Measurements from ENCODE around the gene RNF111.
A peak's percentile ranks its signal among the peaks of the same experiment; 100 is the strongest.

Gene RNF111

GRCh38 chr15:59001946-59002345 is 14.5 kb downstream of the RNF111 start:
- no peak for DNase-seq

DNA sequence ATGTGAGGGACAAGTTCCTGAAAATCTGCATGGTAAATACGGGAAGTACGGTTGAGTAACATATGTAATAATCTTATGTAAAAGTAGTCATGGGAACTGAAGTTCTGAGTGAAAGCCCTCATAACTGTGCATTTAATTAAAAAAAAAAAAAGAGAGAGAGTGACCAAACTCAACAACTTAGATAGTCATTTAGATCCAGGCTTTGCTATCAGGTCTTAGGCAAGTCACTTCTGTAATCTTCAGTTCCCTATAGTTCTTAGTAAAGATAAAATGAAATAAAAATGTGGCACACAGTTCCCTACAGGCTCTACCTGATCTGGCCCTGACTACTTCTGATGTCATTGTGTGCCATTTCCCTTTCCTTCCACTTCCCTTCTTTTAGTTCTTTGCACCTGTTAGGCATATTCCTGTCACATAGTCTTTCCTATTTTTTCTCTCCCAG is 15.0 kb downstream of the RNF111 start:
- DNase-seq, result no peak

DNA sequence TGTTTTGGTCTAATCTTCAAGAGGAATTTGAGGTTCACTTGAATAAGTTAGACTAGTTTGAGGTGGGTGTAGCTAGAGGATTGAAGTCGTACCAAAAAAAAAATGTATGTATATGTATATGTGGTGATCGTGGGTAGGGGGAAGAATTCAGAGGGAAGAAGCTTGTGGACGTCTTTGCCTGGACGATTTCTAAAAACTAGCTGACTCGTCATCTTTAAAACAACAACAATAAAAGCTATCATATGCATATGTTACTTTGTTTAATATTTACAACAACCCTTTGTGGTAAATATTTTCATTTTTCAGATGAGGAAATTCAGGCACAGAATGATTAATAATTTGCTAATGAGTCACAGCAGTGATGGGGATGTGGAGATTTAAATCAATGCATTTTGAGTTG is 18.1 kb downstream of the RNF111 start:
- peak; percentile 28 for DNase-seq

DNA sequence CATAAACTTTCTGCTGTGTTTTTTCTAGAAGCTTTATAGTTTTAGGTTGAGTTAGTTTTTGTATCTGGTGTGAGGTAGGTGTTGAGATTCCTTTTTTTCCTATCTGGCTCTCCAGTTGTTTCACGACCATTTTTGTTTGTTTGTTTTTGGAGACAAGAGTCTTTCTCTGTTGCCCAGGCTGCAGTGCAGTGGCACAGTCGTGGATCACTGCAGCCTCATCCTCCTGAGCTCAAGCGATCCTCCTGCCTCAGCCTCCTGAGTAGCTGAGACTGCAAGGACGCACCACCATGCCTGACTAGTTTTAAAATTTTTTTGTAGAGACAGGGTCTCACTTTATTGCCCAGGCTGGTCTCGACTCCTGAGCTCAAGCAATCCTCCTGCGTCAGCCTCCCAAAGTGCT is 20.6 kb downstream of the RNF111 start:
- no peak for DNase-seq

DNA sequence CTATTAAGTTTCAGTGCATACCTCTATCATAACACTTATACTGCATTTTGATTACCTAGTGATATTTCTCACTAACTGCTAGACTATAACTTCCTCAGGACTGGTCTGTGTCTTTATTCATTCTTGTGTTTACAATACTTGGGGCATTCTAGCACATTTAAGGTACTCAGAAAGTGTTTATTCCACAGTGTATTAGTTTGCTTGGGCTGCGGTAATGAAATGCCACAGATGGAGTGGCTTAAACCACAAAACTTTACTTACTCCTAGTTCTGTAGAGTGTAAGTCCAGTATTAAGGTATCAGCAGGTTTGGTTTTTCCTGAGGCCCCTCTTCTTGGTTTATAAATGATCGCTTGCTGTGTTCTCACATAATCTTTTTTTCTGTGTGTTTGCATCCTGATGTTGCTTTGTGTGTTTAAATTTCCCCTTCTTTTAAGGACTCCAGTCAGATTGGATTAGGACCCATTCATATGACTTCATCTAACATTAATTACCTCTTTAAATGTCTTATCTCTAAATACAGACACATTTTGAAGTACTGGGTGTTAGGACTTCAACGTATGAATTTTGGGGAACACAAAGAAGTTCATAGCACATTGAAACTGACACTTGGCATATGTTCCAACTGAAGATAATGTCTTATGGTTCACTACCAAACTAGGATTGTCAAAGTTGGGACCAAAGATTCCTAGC is 23.9 kb downstream of the RNF111 start:
- DNase-seq, result no peak

DNA sequence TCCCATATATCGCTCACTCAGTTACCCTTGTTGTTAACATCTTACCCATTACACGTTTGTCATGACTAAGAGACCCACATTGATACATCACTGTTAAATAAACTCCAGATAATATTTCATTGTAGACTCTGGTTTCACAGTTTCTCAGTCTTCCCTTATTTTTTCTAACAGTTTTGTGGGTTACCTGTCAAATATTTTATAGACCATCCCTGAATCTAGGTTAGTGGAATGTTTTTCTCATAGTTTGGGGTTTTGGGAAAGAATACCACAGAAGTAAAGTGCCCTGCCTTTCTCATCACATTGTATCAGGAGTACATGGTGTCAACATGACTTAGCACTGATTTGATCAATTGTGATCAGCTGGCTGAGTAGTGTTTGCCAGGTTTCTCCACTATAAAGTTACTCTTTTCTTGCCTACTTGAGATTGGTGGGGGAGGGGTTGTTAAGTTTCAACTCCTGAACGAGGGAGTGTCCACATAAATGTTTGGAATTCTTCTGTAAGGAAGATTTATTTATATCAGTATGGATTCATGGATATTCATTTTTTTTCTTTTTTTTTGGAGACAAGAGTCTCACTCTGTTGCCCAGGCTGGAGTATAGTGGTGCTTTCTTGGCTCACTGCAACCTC is 25.9 kb downstream of the RNF111 start:
- peak; percentile 17 for DNase-seq

DNA sequence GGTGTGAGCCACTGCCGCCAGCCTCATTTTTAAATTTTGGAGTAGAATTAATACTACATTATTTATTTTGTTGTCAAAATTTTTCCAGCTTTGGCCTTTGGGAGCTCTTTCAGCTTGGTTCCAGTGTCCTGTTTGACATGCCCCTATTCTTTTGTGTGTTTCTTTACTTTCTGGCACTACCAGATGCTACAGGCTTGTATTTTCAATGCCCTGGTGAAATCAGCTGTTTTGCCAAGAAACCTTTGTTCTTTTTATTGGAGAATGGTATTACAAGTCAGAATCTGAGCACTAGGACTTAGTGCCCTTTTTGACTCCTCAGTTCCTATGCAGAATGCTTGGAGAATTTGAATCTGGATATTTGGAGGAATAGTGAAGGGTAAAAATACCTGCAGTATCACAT is 26.6 kb downstream of the RNF111 start:
- no peak for DNase-seq

DNA sequence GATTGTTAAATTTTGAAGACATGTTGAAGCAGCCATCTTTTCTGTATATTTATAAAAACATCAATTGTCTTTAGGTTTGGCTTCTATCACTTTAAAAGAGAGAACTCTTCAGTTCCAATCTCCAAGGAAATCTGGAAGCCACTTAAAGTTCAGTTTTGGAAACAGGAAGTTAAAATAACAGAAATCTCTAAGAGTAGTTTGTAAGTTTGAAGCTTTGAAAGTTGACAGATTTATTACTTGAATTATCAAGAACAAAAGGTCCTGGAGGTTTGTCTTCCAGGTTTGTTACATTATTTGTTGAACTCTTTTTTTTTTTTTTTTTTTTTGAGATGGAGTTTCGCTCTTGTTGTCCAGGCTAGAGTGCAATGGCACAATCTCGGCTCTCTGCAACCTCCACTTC is 30.0 kb downstream of the RNF111 start:
- DNase-seq, result no peak

GRCh38 chr15:59018833-59019232 is 31.4 kb downstream of the RNF111 start:
- DNase-seq, result no peak

- DNase-seq, result no peak
These were observed 32.9 kb downstream of the RNF111 start for GRCh38 chr15:59020322-59020721.

DNA sequence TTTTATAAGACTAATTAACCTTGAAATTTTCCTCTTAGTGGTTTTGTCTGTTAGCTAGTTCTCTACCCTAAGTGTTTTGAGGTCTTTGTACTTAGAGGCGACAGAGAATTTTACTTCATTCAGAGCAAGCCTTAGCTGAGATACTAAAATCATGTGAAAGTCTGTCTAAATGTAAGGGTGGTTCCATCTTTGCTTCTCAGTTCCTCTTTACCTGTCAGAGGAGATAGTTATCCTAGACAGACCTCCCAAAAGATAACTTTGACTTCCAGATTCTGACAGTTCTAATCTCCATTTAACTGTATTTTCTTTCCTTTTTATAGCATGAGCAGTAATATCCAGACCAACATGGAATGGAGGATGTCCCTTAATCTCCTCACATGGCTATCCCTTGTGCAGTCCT is 34.7 kb downstream of the RNF111 start:
- no peak for DNase-seq

GRCh38 chr15:59026207-59026606 is 38.7 kb downstream of the RNF111 start:
- DNase-seq, result no peak

DNA sequence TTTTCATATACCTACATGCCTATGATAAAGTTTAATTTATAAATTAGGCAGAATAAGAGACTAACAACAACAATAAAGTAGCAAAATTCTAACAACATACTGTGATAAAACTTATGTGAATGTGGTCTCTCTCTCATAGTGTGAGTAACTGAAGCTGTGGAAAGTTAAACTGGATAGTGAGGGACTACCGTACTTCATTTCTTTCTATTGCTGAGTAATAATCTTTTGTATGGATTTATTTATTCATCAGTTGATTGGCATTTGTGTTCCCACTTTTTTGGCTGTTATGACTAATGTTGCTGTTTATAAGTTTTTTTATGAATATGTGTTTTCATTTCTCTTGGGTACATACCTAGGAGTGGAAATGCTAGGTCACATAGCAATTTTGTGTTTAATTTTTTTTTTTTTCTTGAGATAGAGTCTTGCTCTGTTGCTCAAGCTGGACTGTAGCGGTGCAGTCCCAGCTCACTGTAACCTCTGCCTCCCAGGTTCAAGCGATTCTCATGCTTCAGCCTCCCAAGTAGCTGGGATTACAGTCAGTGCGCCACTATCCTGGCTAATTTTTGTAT is 41.0 kb downstream of the RNF111 start:
- no peak for DNase-seq

- DNase-seq, result no peak
These were observed 42.1 kb downstream of the RNF111 start for GRCh38 chr15:59029554-59029953.

- DNase-seq, result no peak
These were observed 47.7 kb downstream of the RNF111 start for GRCh38 chr15:59035201-59035600.

- DNase-seq, result no peak
These were observed 51.8 kb downstream of the RNF111 start for GRCh38 chr15:59039225-59039624.

DNA sequence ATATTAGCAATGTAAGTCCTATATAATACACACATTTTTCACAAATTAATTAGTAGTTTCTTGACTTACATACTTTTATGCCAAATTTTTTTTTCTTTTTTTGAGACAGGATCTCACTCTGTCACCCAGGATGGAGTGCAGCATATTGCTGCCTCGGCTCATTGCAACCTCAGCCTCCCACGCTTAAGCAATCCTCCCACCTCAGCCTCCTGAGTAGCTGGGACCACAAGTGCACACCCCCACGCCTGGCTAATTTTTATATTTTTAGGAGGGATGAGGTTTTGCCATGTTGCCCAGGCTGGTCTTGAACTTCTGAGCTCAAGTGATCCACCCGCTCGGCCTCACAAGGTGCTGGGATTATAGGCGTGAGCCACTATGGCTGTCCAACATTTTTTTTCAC is 54.6 kb downstream of the RNF111 start:
- no peak for DNase-seq

DNA sequence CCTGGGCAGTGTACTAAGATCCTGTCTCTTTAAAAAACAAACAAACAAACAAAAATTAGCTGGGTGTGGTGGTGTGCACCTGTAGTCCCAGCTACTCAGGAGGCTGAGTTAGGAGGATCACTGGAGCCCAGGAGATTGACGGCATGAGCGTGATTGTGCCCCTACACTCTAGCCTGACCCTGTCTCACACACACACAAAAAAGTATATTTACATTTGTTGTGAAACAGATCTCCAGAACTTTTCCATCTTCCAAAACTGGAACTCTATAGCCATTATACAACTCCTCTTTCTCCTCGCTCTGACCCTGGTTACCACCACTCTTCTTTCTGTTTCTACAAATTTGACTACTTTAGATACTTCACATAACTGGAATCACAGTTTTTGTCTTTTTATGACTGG is 61.4 kb downstream of the RNF111 start:
- DNase-seq, result no peak

GRCh38 chr15:59051873-59052861 is 64.7 kb downstream of the RNF111 start:
- no peak for DNase-seq

GRCh38 chr15:59052915-59053407 is 65.5 kb downstream of the RNF111 start:
- DNase-seq, result peak; percentile 5

DNA sequence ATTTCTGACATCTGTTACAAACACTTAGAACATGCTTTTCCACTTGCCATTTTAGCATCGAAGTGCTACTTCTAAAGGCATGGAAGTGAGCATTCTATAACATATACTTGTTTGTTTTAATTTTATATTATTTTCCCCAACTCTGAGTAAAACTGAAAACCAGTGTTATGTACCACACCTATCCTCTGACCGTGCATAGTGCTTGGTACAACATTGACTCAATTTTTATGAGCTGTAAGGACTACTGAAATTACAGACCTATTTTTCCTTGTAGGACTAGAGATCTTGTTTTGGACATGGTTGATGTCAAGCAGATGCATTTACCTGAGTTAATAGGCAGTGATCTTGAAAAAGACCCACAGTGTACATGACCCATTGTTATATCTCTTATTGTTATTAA is 66.0 kb downstream of the RNF111 start:
- no peak for DNase-seq

DNA sequence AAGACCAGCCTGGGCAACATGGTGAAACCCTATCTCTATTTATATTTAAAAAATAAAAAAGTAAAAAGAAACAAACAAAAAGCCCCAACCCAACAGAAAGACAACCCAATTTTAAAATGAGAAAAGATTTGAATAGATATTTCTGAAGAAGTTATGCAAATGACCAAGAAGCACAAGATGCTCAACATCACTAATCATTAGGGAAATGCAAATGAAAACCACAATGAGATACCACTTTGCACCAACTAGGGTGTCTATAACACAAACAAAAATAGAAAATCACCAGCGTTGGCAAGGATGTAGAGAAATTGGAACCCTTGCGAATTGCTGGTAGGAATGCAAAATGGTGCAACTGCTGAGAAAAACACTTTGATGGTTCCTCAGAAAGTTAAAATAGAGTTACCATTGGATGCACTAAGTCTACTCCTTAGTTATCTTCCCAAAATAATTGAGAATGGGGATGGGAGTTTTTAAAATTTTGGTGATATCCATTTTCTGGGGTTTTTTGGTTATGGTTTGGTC is 71.7 kb downstream of the RNF111 start:
- DNase-seq, result no peak

DNA sequence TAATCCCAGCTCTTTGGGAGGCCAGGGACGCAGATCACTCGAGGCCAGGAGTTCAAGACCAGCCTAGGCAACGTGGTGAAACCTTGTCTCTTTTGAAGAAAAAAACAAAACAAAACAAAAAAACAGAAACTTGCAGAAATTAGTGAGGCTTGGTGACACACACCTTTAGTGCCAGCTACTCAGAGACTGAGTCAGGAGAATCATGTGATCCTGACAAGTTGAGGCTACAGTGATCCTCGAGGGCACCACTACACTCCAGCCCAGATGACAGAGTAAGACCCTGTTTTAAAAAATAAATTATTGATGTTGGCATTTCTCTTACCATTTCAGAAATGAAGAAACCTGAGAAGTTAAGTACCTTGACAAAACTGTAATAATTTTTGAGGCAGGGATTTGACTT is 72.9 kb downstream of the RNF111 start:
- no peak for DNase-seq
